Lung (tissue), 12 donors: Measurements from ENCODE around the gene AJM1. TPM values are rescaled to one million over a fixed set of nuclear protein-coding genes. Genes with fewer than 3 reads are reported as not detected.

Source experiments
- ATAC-seq: fragments of 200-7000 bp; cut with Tn5 transposase; one replicate; pipeline ENCODE4 v1.9.1; 2020; ENCODE audit warnings: moderate number of reproducible peaks; ENCODE audit not compliant: insufficient read depth, low FRiP score
- DNase-seq, 3 donors: peaks; one replicate each; pipeline ENCODE4 v3.0.0-alpha.2; 2013 to 2017
- H3K27ac ChIP-seq, 2 donors: one replicate each; pipeline ENCODE4 v1.5.1; 2013; ENCODE audit warnings: mild to moderate bottlenecking in 2 of 2, moderate library complexity in 2 of 2, control low read depth in 1 of 2, inconsistent platforms in 1 of 2, low read depth in 1 of 2, low read length in 1 of 2
- H3K27me3 ChIP-seq, 3 donors: one replicate each; pipeline ENCODE4 v1.5.1; 2013; ENCODE audit warnings: low read length in 2 of 3; ENCODE audit not compliant: control insufficient read depth in 3 of 3, insufficient read depth in 3 of 3
- H3K36me3 ChIP-seq, 4 donors: one replicate each; pipeline ENCODE4 v1.5.1; 2013; ENCODE audit warnings: low read length in 4 of 4, mild to moderate bottlenecking in 1 of 4, moderate library complexity in 1 of 4; ENCODE audit not compliant: control insufficient read depth in 4 of 4, insufficient read depth in 4 of 4
- H3K4me1 ChIP-seq, 5 donors: one replicate each; pipeline ENCODE4 v1.5.1; 2013; ENCODE audit warnings: low read length in 5 of 5, mild to moderate bottlenecking in 2 of 5, moderate library complexity in 1 of 5; ENCODE audit not compliant: control insufficient read depth in 5 of 5, insufficient read depth in 5 of 5
- H3K4me3 ChIP-seq: one replicate; pipeline ENCODE4 v1.5.1; 2013; ENCODE audit warnings: mild to moderate bottlenecking, control low read depth, moderate library complexity
- H3K9ac ChIP-seq, 2 donors: one replicate each; pipeline ENCODE4 v1.5.1; 2013; ENCODE audit warnings: low read length in 2 of 2, control low read depth in 1 of 2; ENCODE audit not compliant: insufficient read depth in 1 of 2
- H3K9me3 ChIP-seq, 4 donors: one replicate each; pipeline ENCODE4 v1.5.1; 2013; ENCODE audit warnings: low read length in 3 of 4, mild to moderate bottlenecking in 1 of 4, moderate library complexity in 1 of 4; ENCODE audit not compliant: control insufficient read depth in 4 of 4, insufficient read depth in 3 of 4
- CTCF ChIP-seq: IDR thresholded peaks from 2 replicates; pipeline ENCODE4 v1.5.1; 2012; ENCODE audit warnings: mild to moderate bottlenecking; ENCODE audit errors: control extremely low read depth, extremely low read depth
- WGBS, 2 donors: extraction: QIAGEN DNeasy Blood & Tissue Kit; methylation state at CpG; one replicate each; pipeline ENCODE4 v1.1.7; 2013; 5-methylcytosine and 5-hydroxymethylcytosine counted together
- polyA plus RNA-seq, 2 donors: library from polyadenylated mRNA; stranded (reverse); fragments of 200-250 nt; gene quantifications; one replicate each; pipeline ENCODE4 v1.2.1, GENCODE V29; 2013
- total RNA-seq, 2 donors: library from RNA; depleted of rRNA in 1 of 2; stranded (reverse); fragments of >200 nt in 1 of 2; gene quantifications; one replicate each; pipeline ENCODE4 v1.2.1, GENCODE V29; 2014 to 2021
- donor health status: control.
- donor health status: control.
- donor health status: Bipolar disorder and iron deficiency.
- donor health status: healthy.
- donor health status: DM: yes; HTN: yes; CAD: no.

AJM1 gene
- total and polyA plus RNA-seq, 4 donors, result 1.1 to 4.3 (median 1.5) TPM

DNA sequence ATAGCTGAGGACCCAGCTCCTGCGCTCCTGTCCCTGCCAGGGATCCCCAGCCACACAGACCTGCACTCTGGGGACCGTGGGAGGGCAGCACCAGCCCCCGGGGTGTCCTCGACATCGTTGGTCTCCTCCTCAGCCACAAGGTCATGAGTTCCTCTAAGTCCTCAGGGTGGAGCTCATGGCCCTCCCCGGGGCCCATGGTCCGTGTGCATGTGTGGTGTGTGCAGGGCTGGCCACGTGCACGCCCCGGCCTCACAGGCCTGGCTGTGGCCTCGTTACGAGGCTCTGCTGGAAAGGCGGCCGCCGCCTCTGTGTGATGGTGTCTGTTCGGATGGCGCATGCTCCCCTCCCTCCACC lies 16.1 kb upstream of the AJM1 start:
- Histone ChIP-seq H3K36me3 (peaks cover 0 to 69% (median 19%) of the 10 kb centered on the region in 4 donors), H3K4me1 (peaks cover 0 to 7% (median 0%) of the 10 kb centered on the region in 5 donors), H3K9ac (no peak overlapping the region), H3K27ac (no peak overlapping the region), H3K4me3 (no peak overlapping the region), H3K9me3 (no peaks in the 10 kb centered on the region), H3K27me3 (no peaks in the 10 kb centered on the region)
- no peak for DNase-seq
- no peak for ATAC-seq
- WGBS, 2 donors, result 91 to 93% methylated on average over 17 of the region's 17 CpGs
- TF ChIP-seq CTCF, result no peak

GRCh38 chr9:136826703-136827582 lies 15.3 kb upstream of the AJM1 start:
- ATAC-seq, result no peak
- no peak for DNase-seq
- Histone ChIP-seq H3K4me3 (no peak overlapping the region), H3K9ac (no peak overlapping the region), H3K36me3 (peaks cover 0 to 77% (median 19%) of the 10 kb centered on the region in 4 donors), H3K27me3 (no peaks in the 10 kb centered on the region), H3K9me3 (no peaks in the 10 kb centered on the region), H3K27ac (no peak overlapping the region), H3K4me1 (peaks cover 0 to 1% (median 0%) of the 10 kb centered on the region in 5 donors)
- 93% methylated on average over 24 of the region's 24 CpGs for WGBS, 2 donors
- TF ChIP-seq CTCF, result no peak

DNA sequence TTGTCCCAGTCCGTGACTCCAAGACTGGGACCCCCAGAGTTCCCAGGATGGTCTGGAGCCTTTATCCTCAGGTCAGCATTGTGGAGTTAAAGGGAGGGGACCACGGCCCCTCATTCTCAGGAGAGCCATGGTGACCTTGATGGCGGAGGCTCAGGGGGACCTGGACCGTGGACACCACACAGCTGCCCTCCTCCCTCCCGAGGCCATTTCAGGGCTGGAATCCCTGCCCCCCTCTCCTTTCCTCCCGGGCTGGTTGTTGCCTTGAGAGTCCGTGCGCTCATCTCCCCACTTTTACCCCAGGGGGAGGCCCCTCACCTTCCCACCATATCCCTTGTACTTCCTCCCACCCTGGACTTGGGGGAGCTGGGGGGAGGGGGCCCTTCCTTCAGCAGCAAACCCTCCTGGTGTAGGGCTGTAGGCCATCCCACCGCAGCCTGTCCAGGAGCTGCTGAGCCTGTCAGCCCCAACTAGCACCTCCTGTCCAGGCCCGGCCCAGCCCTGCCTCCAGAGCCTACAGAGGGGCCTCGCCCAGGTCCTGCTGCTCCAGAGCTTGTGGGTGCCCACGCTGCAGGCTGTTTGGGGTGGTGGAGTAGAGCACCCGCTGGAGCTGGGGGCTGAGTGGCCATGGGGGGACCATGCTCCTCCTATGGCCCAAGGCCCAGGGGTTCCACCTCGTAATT lies 14.3 kb upstream of the AJM1 start:
- 93 to 97% methylated on average over 14 of the region's 14 CpGs for WGBS, 2 donors
- ATAC-seq (no peak), DNase-seq (no peak)
- Histone ChIP-seq H3K27ac (no peak overlapping the region), H3K9me3 (no peaks in the 10 kb centered on the region), H3K36me3 (peaks cover 0 to 83% (median 21%) of the 10 kb centered on the region in 4 donors), H3K4me3 (no peak overlapping the region), H3K4me1 (no peaks in the 10 kb centered on the region), H3K27me3 (no peaks in the 10 kb centered on the region), H3K9ac (no peak overlapping the region)
- no peak for TF ChIP-seq CTCF
